ENCODE data around the gene DDIAS.
A peak's percentile ranks its signal among the peaks of the same experiment; 100 is the strongest.
"Not testable (repeated sequence)": the region's sequence is repeated elsewhere in the genome, so short reads cannot be mapped to it uniquely, and the experiment has no call there.

DDIAS gene

DNA sequence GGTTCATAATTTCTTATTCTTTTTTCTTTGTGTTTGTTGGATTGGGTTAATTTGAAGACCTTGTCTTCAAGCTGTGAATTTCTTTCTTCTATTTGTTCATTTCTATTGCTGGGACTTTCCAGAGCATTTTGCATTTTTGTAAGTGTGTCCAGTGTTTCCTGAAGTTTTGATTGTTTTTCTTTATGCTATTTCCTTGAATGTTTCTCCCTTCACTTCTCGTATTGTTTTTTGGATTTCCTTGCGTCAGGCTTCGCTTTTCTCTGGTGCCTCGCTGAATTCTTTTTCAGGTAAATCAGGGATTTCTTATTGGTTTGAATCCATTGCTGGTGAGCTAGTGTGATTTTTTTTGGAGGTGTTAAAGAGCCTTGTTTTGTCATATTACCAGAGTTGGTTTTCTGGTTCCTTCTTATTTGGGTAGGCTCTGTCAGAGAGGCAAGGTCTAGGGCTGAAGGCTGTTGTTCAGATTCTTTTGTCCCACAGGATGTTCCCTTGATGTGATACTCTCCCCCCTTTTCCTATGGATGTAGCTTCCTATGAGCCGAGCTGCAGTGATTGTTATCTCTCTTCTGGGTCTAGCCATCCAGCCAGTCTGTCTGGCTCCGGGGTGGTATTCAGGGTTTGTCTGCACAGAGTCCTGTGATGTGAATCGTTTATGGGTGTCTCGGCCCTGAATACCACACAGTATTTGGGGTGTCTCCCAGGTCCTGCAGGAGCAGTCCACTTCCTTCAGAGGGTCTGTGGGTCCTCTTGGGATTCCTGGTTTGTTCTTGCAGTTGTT lies 21.0 kb downstream of the DDIAS start:
- DNase-seq, result not testable (repeated sequence)

DNA sequence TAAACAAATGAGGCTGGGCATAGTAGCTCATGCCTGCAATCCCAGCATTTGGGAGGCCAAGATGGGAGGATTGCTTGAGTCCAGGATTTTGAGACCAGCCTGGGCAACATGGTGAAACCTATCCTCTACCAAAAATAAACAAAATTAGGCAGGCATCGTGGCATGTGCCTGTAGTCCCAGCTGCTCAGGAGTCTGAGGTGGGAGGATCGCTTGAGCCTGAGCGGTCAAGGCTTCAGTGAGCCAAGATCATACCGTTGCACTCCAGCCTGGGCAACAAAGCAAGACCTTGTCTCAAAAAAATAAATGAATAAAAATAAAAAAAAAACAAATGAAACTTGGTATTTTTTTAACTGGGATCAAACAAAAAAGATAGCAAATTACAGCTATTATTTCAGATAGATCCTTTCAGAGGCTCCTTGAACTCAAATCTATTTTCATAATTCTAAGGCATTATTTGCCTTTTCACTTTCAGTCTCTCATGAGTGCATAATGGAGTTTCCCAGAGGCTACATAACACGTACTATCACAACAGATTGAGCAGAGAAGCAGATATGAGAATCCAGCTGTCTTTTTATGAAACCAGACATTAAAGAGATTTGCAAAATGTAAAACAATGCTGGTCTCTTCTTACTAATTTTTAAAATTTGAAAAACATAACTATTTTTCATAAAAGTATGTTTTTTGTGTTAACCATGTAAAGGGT lies 23.1 kb downstream of the DDIAS start:
- no peak for DNase-seq

DNA sequence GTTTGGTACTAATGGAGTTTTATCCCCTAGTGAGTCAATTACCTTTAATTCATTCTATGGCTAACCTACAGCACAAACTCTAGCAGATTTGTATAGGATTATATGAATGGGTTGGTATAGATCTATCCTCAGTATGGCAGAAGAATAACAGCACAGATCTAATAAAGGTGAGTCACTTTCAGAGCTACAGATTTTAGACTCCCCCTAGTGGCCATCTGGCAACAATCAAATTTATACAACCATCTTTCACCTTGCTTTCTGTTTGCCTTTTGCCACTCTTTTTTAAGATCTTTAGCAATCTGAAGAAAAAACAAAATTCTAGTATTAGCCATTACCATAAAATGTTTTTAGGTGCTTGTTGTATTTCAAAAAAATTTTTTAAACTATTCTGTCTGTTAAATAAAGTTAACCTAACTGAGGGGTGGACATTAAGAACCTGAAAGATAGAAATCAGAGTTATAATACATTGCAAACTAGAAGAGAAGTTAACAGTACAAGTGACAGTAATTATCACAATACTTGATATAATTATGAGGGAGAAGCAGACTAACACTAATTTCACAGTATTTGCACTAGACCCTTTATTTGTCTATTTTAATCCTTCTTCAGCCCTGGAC lies 25.8 kb downstream of the DDIAS start:
- peak; percentile 65 for DNase-seq

DNA sequence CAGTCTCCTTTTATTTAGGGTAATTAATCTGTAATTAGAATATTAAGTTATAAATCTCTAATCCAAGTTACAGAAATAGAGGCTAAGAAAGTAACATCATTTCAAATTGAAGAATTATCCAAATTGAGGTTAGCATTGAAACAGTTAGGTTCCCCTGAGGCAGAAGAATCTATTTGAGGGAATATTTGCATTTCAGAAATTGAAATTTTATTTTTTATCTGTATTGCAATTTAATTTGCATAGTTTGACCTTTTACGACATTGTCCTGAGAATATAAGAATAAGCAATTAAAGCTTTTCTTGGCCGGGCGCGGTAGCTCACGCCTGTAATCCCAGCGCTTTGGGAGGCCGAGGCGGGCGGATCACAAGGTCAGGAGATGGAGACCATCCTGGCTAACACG lies 27.6 kb downstream of the DDIAS start:
- DNase-seq, result no peak

DNA sequence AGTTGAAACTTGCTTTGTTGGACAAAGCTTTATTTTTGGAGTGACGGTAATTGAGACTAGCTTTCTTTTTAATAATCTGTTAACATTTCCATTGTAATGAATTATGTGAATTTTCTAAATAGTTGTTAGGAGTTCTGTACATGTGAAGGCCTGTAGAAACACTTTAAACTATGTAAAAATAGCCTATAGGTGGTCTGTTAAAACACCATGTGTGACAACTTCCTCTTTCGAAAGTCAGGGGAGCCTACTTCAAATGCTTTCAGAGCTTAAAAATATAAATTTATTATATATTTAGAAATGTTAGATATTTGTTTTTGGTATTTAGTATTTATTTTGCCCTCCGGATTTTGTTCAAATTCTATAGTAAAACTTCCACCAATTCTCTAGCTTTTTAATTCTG lies 28.7 kb downstream of the DDIAS start:
- DNase-seq, result no peak

DNA sequence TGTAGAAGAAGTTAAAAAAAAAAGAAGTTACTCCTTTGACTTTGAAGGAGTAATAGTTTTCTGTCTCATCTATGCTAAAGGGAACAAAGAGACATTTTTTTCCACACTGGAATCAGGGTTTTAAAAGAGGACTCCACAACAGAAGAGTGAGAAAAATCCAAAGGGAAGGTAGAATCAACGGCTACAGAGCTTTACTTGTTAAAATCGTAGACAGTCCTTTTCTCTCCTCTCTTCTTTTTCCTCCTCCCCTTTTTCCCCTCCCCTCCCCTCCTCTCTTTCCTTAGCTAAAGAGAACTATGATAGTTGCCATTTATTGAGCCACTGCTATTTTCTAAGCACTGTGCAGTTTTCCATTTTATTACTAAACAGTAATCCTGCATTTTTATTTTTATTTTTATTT lies 29.2 kb downstream of the DDIAS start:
- no peak for DNase-seq

DNA sequence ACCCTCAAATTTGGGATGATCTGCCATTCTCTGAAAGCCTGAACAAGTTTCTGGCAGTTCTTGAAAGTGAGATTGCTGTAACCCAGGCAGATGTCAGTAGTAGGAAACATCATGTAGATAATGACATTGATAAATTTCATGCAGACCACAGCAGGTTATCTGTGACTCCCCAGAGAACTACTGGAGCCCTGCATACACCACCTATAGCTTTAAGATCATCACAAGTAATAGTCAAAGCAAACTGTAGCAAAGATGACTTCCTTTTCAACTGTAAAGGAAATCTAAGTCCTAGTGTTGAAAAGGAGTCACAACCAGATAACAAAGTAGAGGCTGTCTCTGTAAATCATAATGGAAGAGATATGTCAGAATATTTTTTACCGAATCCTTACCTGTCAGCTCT lies 31.0 kb downstream of the DDIAS start:
- DNase-seq, result no peak

DNA sequence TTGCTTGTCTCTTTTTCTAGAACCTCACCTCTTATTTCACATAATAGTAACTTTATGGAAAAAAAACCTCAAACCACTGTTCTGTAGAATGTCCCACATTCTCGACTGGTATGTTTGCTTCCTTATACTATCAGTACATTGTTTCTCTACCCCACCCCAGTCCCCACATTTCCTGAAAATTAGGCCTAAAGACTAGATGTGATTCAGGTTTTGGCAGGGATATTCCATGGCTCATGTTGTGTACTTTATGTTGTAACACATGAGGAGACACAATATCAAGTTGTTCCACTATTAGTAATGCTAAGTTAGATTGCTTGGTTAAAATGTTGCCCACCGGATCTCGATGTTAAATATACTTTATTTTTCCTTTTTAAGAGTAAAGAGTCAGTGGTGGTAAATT lies 34.7 kb downstream of the DDIAS start:
- DNase-seq, result no peak

DNA sequence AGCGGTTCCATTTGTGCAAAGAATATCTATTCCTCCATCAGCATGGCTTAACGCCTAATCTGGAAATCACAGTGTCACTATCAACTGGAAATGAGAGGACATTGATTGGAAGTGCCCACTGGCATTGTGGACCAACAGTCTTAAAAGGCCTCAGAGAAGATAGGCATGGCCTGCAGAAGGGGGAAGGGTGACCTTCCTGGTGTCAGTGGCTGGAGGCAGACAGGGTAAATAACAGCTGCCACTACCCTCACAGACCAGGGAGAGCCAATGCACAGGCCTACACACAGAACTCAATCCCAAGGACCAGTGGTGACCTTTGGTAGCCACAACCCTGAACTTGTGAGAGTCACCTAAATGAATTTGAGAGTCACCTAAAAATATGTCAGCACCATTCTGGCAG lies 36.0 kb downstream of the DDIAS start:
- DNase-seq, result no peak

DNA sequence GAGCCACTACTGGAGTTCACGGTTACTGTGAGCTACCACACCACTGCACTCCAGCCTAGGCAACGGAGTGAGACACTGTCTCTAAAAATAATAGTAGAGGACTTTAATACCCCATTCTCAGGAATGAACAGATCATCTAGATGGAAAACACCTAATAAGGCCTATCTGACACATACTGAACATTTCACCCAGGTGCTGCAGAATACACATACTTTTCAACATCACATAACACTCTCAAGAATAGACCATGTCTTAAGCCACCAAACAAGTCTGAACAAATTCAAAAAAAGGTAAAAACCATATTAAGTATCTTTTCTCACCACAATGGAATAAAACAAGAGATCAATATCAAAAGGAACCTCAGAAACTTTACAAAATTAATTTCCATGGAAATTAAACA lies 37.9 kb downstream of the DDIAS start:
- DNase-seq, result no peak

DNA sequence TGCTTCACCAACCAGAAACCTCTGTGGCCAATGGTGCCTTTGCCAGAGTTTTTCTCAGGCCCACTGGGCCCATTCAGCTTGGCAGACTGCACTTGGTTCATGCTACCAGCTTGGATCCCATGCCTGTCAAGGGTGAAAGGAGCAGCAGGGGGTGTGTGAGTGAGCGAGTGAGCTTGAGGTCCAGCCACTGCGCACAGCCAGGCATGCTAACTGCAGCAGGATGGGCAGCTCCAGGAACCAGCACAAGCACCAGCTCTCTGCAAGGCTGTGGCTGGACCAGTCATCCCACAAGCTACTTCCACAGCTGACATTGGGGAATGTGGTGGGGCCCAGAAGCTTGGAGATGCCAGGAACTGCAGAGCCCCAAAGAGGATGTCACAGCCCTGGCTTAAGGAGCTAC lies 40.8 kb downstream of the DDIAS start:
- no peak for DNase-seq

DNA sequence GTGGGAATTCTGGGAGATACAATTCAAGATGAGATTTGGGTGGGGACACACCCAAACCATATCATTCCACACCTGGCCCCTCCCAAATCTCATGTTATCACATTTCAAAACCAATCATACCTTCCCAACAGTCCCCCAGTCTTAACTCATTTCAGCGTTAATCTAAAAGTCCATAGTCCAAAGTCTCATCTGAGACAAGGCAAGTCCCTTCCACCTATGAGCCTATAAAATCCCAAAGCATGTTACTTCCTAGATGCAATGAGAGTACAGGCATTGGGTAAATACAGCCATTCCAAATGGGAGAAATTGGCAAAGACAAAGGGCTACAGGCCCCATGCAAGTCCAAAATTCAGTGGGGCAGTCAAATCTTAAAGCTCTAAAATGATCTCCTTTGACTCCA lies 41.9 kb downstream of the DDIAS start:
- not testable (repeated sequence) for DNase-seq

DNA sequence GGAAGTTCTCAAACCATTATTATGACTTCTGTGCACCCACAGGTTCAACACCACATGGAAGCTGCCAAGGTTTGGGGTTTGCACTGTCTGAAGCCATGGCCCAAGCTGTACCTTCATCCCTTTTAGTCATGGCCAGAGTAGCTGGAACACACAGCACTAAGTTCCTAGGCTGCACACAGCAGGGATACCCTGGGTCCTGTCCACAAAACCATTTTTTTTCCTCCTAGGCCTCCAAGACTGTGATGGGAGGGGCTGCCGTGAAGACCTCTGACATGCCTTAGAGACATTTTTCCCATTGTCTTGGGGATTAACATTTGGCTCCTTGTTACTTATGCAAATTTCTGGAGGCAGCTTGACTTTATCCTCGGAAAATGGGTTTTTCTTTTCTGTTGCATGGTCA lies 42.7 kb downstream of the DDIAS start:
- DNase-seq, result no peak

DNA sequence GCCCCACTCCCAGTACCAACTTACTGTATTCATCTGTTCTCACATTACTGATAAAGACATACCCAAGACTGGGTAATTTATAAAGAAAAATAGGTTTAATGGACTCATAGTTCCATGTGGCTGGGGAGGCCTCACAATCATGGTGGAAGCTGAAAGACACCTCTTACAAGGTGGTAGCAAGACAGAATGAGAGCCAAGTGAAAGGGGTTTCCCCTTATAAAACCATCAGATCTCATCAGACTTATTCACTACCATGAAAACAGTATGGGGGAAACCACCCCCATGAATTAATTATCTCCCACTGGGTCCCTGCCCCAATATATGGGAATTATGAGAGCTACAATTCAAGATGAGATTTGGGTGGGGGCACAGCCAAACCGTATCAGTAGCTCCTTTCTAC lies 43.5 kb downstream of the DDIAS start:
- not testable (repeated sequence) for DNase-seq

DNA sequence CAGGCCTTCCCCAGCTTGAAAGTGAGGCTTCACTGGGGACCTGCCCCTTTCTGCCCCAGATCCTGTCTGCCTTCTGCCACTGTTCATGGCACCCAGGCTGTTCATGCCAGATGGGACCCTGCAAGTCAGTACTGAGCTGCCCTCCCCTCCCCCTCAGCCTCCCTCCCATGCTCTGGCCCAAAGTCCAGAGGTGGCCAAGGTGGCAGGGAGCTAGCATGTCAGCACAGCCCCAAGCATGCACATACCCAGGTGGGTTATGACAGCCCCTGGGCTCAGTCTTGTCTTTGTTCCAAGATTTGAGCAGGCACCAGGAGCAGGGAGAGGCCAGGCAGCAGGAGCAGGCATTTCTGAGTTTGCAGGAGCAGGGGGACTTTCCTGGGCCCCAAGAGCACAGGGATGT lies 44.1 kb downstream of the DDIAS start:
- DNase-seq, result no peak

DNA sequence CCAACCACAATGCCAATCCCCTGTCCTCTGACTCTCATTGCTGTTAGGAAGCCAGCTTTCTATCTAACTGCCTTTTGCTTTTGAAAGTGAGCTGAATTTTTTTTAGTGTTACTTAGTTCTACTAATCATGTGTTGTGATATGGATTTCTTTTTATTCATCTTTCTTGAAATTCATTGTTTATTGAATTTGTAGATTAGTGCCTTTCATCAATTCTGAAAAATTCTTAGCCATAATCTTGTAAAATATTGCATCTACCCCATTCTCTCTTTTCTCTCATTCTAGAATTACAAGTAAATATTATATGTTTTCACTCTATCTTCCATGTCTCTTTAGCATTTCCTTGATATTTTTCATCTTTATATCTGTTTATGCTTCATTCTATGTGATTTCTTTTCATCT lies 47.8 kb downstream of the DDIAS start:
- DNase-seq, result no peak

DNA sequence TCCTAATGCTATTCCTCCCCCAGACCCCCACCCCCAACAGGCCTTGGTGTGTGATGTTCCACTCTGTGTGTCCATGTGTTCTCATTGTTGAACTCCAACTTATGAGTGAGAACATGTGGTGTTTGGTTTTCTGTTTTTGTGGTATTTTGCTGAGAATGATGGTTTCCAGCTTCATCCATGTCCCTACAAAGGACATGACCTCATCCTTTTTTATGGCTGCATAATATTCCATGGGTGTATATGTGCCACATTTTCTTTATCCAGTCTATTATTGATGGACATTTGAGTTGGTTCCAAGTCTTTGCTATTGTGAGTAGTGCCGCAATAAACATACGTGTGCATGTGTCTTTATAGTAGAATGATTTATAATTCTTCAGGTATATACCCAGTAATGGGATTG lies 49.0 kb downstream of the DDIAS start:
- not testable (repeated sequence) for DNase-seq

DNA sequence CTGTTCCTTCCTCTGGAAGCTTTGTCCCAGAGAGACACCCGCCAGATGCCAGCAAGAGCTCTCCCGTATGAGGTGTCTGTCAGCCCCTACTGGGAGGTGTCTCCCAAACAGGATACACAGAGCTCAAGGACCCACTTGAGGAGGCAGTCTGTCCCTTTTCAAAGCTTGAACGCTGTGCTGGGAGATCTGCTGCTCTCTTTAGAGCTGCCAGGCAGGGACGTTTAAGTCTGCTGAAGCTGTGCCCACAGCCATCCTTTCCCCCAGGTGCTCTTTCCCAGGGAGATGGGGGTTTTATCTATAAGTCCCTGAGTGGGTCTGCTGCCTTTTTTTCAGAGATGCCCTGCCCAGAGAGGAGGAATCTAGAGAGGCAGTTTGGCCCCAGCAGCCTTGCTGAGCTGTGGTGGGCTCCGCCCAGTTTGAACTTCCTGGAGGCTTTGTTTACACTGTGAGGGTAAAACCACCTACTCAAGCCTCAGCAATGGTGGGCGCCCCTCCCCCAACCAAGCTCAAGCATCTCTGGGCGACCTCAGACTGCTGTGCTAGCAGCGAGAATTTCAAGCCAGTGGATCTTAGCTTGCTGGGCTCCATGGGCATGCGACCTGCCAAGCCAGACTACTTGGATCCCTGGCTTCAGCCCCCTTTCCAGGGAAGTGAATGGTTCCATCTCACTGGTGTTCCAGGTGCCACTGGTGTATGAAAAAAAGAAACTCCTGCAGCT lies 54.4 kb downstream of the DDIAS start:
- DNase-seq, result peak; percentile 41

DNA sequence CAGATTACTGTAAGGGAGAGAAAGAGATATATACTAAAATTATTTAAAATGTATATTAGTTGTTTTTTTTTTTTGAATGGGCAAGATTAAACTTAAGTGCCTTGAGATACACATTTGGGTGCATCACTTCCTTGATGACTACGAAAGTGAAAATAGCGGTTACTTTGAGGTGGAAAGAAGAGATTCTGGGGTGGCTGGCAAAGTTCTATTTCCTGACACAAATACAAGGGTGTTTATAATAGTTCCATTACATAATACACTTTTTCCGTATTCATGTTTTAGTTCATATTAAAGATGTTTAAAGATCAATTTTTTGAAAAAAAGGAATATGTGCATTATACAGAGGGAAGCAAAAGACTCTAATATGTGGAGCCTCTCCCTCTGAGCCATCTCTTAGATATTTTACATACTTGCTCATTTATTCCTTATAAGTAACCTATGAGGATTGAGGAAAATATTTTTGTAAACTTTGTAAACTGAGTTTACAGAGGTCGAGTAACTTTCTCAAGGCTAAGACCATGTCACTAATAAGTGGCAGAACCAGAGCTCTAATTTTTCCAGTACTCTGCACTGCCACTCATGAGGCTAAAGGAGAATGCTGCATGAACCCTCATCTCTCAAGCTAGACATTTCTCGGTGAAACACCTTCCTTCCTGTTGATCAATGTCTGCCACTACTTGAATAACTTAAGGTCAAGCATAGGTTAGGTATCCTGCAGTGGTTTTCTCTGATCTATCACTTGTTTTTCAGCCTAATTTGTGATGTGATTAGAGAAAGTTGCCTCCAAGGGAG lies 58.6 kb downstream of the DDIAS start:
- DNase-seq, result peak; percentile 81

DNA sequence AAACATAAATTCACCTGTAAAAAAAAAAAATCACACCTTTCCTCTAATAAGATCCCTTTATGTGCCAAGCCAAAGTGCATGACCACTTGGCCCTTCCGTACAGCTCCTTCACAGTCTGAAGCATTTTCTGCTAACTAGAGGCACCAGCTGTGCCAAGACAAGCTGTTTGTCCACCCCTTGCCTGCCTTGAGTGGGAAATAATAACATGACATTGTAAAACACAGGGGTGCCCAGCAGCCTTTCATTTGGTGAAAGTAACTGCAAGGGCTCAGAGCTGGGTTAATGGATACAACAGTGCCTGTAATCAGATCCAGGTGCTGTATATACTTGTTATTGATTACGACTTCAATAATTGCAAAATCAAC lies 59.2 kb downstream of the DDIAS start:
- DNase-seq, result no peak

DNA sequence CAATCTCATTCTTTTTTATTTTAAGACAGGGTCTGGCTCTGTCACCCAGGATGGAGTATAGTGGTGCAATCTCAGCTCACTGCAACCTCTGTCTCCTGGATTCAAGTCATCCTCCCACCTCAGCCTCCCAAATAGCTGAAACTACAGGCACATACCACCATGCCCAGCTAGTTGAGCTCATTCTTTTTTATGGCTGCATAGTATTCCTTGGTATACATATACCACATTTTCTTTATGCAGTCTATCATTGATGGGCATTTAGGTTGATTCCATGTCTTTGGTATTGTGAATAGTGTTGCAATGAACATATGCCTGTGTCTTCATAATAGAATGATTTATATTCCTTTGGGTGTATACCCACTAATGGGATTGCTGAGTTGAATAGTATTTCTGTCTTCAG lies 60.5 kb downstream of the DDIAS start:
- DNase-seq, result not testable (repeated sequence)

DNA sequence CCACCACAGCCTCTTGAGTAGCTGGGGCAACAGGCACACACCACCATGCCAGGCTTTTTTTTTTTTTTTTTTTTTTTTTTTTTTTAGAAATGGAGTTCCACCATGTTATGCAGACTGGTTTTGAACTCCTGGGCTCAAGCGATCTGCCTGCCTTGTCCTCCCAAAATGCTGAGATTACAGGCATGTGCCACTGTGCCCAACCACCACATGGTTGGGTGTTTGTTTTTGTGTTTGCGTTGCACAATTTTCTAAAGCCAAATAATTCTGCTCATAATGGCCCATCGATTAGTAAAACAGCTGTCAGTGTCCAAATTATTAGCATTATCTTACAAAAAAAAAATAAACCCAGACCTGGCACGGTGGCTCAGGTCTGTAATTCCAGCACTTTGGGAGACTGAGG lies 65.8 kb downstream of the DDIAS start:
- no peak for DNase-seq

DNA sequence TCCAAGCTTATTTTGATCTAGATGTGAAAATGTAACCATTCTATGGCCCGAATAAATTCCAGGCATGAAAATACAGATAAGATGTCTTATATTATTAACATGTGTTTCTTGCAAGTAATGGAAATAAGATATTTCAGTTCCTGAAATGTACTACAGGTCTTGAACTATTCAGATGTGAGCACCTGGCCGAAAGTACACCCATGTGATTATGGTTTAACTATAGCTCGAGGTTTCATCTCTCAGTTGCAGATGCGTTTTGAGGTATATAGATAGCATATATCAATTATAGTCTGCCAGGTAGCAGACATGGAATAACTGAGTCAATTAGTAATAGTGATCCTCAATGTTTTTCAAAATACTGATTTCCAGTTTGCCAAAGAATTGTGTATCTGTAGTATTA lies 68.3 kb downstream of the DDIAS start:
- no peak for DNase-seq

Measured in activated CD4-positive, alpha-beta T cell treated with anti-CD3 and anti-CD28 coated beads, Interleukin-2, amount 50 U/mL, for 16 hours (primary cell).